H9 (cell line): ENCODE measurements around the gene SV2C. TPM values are rescaled to one million over a fixed set of nuclear protein-coding genes. Genes with fewer than 3 reads are reported as not detected.

Experiments used
- DNase-seq: peaks from one replicate; pipeline ENCODE4 v3.0.0-alpha.2; 2017
- H2AFZ ChIP-seq: one replicate; pipeline ENCODE4 v1.6.1; 2013; ENCODE audit warnings: mild to moderate bottlenecking, low read length, control low read depth, moderate library complexity
- H2AK5ac ChIP-seq: 2 replicates; pipeline ENCODE4 v1.6.1; 2013; ENCODE audit warnings: low read length, control low read depth, mixed read lengths; ENCODE audit not compliant: insufficient read length
- H2BK120ac ChIP-seq: one replicate; pipeline ENCODE4 v1.6.1; 2013; ENCODE audit warnings: low read depth, mild to moderate bottlenecking, low read length, control low read depth, inconsistent platforms; ENCODE audit not compliant: poor library complexity, severe bottlenecking
- H2BK12ac ChIP-seq: 2 replicates; pipeline ENCODE4 v1.6.1; 2013; ENCODE audit warnings: low read length, control low read depth, mixed read lengths, low read depth; ENCODE audit not compliant: insufficient read length
- H2BK15ac ChIP-seq: 2 replicates; pipeline ENCODE4 v1.6.1; 2013; ENCODE audit warnings: low read depth, low read length, control low read depth
- H2BK20ac ChIP-seq: one replicate; pipeline ENCODE4 v1.6.1; 2013; ENCODE audit warnings: low read depth, mild to moderate bottlenecking, low read length, control low read depth, inconsistent platforms; ENCODE audit not compliant: poor library complexity, severe bottlenecking
- H2BK5ac ChIP-seq: 2 replicates; pipeline ENCODE4 v1.6.1; 2013; ENCODE audit warnings: low read length, control low read depth, mixed read lengths; ENCODE audit not compliant: insufficient read length
- H3K14ac ChIP-seq: 2 replicates; pipeline ENCODE4 v1.6.1; 2013; ENCODE audit warnings: low read length, control low read depth; ENCODE audit not compliant: insufficient read depth
- H3K18ac ChIP-seq: 2 replicates; pipeline ENCODE4 v1.6.1; 2013; ENCODE audit warnings: low read depth, mild to moderate bottlenecking, mixed read lengths, low read length, control low read depth; ENCODE audit not compliant: insufficient read length
- H3K23ac ChIP-seq: 2 replicates; pipeline ENCODE4 v1.6.1; 2013; ENCODE audit warnings: low read length, control low read depth, mixed read lengths, low read depth; ENCODE audit not compliant: insufficient read length
- H3K23me2 ChIP-seq: 2 replicates; pipeline ENCODE4 v1.6.1; 2013; ENCODE audit warnings: low read depth, mild to moderate bottlenecking, mixed read lengths, low read length, control low read depth; ENCODE audit not compliant: insufficient read length, poor library complexity, severe bottlenecking
- H3K27ac ChIP-seq: 2 replicates; pipeline ENCODE4 v1.5.1; 2013; ENCODE audit warnings: low read length, control low read depth, mixed read lengths, low read depth; ENCODE audit not compliant: insufficient read length
- H3K27me3 ChIP-seq: 2 replicates; pipeline ENCODE4 v1.6.1; 2013; ENCODE audit warnings: low read length, control low read depth, inconsistent platforms; ENCODE audit not compliant: insufficient read depth
- H3K4ac ChIP-seq: 2 replicates; pipeline ENCODE4 v1.6.1; 2013; ENCODE audit warnings: low read depth, mild to moderate bottlenecking, control low read depth, inconsistent platforms, low read length, moderate library complexity
- H3K4me1 ChIP-seq: 2 replicates; pipeline ENCODE4 v1.6.1; 2013; ENCODE audit warnings: low read length, control low read depth, inconsistent platforms; ENCODE audit not compliant: insufficient read depth
- H3K4me2 ChIP-seq: 2 replicates; pipeline ENCODE4 v1.6.1; 2013; ENCODE audit warnings: low read length, control low read depth, mixed read lengths; ENCODE audit not compliant: insufficient read length, insufficient read depth
- H3K56ac ChIP-seq: 2 replicates; pipeline ENCODE4 v1.6.1; 2013; ENCODE audit warnings: low read depth, mild to moderate bottlenecking, mixed read lengths, low read length, control low read depth; ENCODE audit not compliant: insufficient read length
- H3K79me1 ChIP-seq: 2 replicates; pipeline ENCODE4 v1.6.1; 2013; ENCODE audit warnings: low read depth, mild to moderate bottlenecking, moderate library complexity, low read length, control low read depth, inconsistent platforms; ENCODE audit not compliant: insufficient read depth, poor library complexity, severe bottlenecking
- H3K79me2 ChIP-seq: 2 replicates; pipeline ENCODE4 v1.6.1; 2013; ENCODE audit warnings: low read length, control low read depth, inconsistent platforms; ENCODE audit not compliant: insufficient read depth
- H3K9ac ChIP-seq: 2 replicates; pipeline ENCODE4 v1.6.1; 2013; ENCODE audit warnings: low read length, control low read depth, mixed read lengths; ENCODE audit not compliant: insufficient read length; ENCODE audit errors: extremely low read depth
- H3K9me3 ChIP-seq: one replicate; pipeline ENCODE4 v1.6.1; 2013; ENCODE audit warnings: low read depth, low read length, inconsistent platforms; ENCODE audit not compliant: control insufficient read depth
- H3T11ph ChIP-seq: one replicate; pipeline ENCODE4 v1.6.1; 2013; ENCODE audit warnings: mild to moderate bottlenecking, low read length, control low read depth, inconsistent platforms
- H4K20me1 ChIP-seq: one replicate; pipeline ENCODE4 v1.6.1; 2013; ENCODE audit not compliant: control insufficient read depth, insufficient read length, insufficient read depth
- H4K5ac ChIP-seq: 2 replicates; pipeline ENCODE4 v1.6.1; 2013; ENCODE audit warnings: low read depth, mild to moderate bottlenecking, mixed read lengths, low read length, control low read depth; ENCODE audit not compliant: insufficient read length
- H4K8ac ChIP-seq: replicated peaks from 2 replicates; pipeline ENCODE4 v1.6.1; 2013; ENCODE audit warnings: low read length, control low read depth, mixed read lengths, low read depth; ENCODE audit not compliant: insufficient read length
- H4K91ac ChIP-seq: 2 replicates; pipeline ENCODE4 v1.6.1; 2013; ENCODE audit warnings: low read depth, mild to moderate bottlenecking, moderate library complexity, mixed read lengths, low read length, control low read depth; ENCODE audit not compliant: insufficient read length
- H3K27ac Mint-ChIP-seq, 3 experiments: 2 replicates in 2 of 3; 3 replicates in 1 of 3; pipeline ENCODE4 v1.8.0; 2020 to 2021; ENCODE audit warnings: mixed read lengths in 3 of 3, mild to moderate bottlenecking in 1 of 3, moderate library complexity in 1 of 3
- H3K27me3 Mint-ChIP-seq: 2 replicates; pipeline ENCODE4 v1.8.0; 2021; ENCODE audit warnings: low read depth, mild to moderate bottlenecking, moderate library complexity, mixed read lengths
- H3K36me3 Mint-ChIP-seq, 3 experiments: 2 replicates in 2 of 3; 3 replicates in 1 of 3; pipeline ENCODE4 v1.8.0; 2020 to 2021; ENCODE audit warnings: low read depth in 3 of 3, mixed read lengths in 3 of 3; ENCODE audit not compliant: insufficient read depth in 1 of 3
- H3K4me1 Mint-ChIP-seq, 2 experiments: 2 replicates each; pipeline ENCODE4 v1.8.0; 2020; ENCODE audit warnings: mixed read lengths in 2 of 2
- H3K4me3 Mint-ChIP-seq, 2 experiments: 2 replicates in 1 of 2; 3 replicates in 1 of 2; pipeline ENCODE4 v1.8.0; 2020 to 2021; ENCODE audit warnings: mild to moderate bottlenecking in 2 of 2, mixed read lengths in 2 of 2, moderate library complexity in 1 of 2
- H3K9me3 Mint-ChIP-seq, 2 experiments: 2 replicates in 1 of 2; 3 replicates in 1 of 2; pipeline ENCODE4 v1.8.0; 2020; ENCODE audit warnings: mild to moderate bottlenecking in 2 of 2, mixed read lengths in 2 of 2, moderate library complexity in 1 of 2
- WGBS: extraction: QIAGEN DNeasy Blood & Tissue Kit; methylation state at CpG from one replicate; pipeline ENCODE4 v1.1.7; 2013; ENCODE audit warnings: missing lambda C conversion rate, low lambda C conversion rate, mixed read lengths; ENCODE audit not compliant: insufficient read length; ENCODE audit errors: extremely low coverage; 5-methylcytosine and 5-hydroxymethylcytosine counted together
- total RNA-seq: library from RNA; stranded (reverse); gene quantifications from 2 replicates; pipeline ENCODE4 v1.2.1, GENCODE V29; 2021
- TF ChIP-seq, protein P1 (sequence below): fragments of 200-600 bp; sonication (generic); conservative IDR thresholded peaks from 3 replicates; pipeline ENCODE4 v1.8.0; 2021; ENCODE audit warnings: antibody characterized with exemption, mild to moderate bottlenecking

Gene SV2C
- total RNA-seq, 1 experiment from 2014 or later = 0.09 TPM

DNA sequence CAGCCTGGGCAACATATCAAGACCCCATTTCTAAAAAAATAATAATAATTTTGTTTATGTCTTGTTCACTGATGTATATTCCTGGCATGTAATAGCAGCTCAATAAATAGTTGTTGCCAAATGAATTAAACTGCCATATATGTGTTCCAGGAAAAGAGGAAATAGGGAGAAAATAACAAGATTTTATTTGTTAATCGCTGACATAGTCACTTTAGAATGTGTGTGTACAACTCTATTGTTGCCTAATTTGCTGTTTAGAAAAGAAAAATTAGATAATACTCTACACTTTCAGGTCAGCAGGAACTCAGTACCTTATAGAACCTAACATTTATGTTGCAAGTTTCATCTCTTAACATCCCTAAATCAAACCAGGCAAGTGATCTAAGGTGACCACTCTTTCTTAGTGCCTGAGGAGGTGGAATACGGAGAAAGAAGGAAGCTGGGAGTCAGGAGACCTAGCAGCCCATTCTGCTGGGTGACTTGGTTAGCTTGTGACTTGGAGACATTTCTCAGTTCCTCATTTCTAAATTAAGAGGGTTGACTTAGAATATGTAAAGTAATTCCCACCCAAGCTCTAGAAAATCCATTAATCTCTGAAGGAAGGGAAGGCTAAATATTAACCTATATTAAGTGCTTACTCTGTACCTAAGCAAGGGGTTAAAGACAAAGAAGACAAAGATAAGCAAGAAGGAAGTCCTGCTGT lies 209.6 kb downstream of the SV2C start:
- H2AFZ ChIP-seq = no peak overlapping the region
- H4K8ac ChIP-seq = no peak overlapping the region
- no peaks in the 10 kb centered on the region for H3K9me3 ChIP-seq
- Mint-ChIP-seq H3K27ac (no peak overlapping the region), H3K4me1 (peaks cover 13 to 24% of the 10 kb centered on the region in 2 experiments), H3K4me3 (no peak overlapping the region), H3K9me3 (no peaks in the 10 kb centered on the region), H3K27me3 (no peaks in the 10 kb centered on the region; the same call in 1 of the 2 replicates), H3K36me3 (no peaks in the 10 kb centered on the region)
- no peaks in the 10 kb centered on the region for H3K79me1 ChIP-seq
- H4K5ac ChIP-seq = no peak overlapping the region
- no peak overlapping the region for H2BK120ac ChIP-seq
- no peak overlapping the region for H3K4ac ChIP-seq
- H3K4me2 ChIP-seq = no peak overlapping the region
- H2AK5ac ChIP-seq = no peak overlapping the region
- H2BK15ac ChIP-seq = no peak overlapping the region
- no peak overlapping the region for H3K23ac ChIP-seq
- no peaks in the 10 kb centered on the region for H3K27me3 ChIP-seq
- no peak overlapping the region for H2BK5ac ChIP-seq
- H3T11ph ChIP-seq = no peak overlapping the region
- H2BK12ac ChIP-seq = no peak overlapping the region
- H3K23me2 ChIP-seq = no peaks in the 10 kb centered on the region
- H3K18ac ChIP-seq = no peak overlapping the region
- peaks cover 2% of the 10 kb centered on the region; the same call in 1 of the 2 replicates for H3K4me1 ChIP-seq
- no peak overlapping the region for H3K27ac ChIP-seq
- DNase-seq = no peak
- H3K56ac ChIP-seq = no peak overlapping the region
- no peak overlapping the region for H4K91ac ChIP-seq
- WGBS = no CpG with 5 or more reads among the region's 2 CpGs
- TF ChIP-seq, protein P1, sequence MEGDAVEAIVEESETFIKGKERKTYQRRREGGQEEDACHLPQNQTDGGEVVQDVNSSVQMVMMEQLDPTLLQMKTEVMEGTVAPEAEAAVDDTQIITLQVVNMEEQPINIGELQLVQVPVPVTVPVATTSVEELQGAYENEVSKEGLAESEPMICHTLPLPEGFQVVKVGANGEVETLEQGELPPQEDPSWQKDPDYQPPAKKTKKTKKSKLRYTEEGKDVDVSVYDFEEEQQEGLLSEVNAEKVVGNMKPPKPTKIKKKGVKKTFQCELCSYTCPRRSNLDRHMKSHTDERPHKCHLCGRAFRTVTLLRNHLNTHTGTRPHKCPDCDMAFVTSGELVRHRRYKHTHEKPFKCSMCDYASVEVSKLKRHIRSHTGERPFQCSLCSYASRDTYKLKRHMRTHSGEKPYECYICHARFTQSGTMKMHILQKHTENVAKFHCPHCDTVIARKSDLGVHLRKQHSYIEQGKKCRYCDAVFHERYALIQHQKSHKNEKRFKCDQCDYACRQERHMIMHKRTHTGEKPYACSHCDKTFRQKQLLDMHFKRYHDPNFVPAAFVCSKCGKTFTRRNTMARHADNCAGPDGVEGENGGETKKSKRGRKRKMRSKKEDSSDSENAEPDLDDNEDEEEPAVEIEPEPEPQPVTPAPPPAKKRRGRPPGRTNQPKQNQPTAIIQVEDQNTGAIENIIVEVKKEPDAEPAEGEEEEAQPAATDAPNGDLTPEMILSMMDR = no peak
- no peak overlapping the region for H3K9ac ChIP-seq
- H3K14ac ChIP-seq = no peak overlapping the region
- H4K20me1 ChIP-seq = no peaks in the 10 kb centered on the region
- H2BK20ac ChIP-seq = no peak overlapping the region
- H3K79me2 ChIP-seq = no peaks in the 10 kb centered on the region
